H1 (cell line): ENCODE measurements around the gene PPARA. TPM values are rescaled to one million over a fixed set of nuclear protein-coding genes. Genes with fewer than 3 reads are reported as not detected.

Source experiments
- CTCF ChIA-PET: fragments of 300-600 bp; sonication (Branson Sonifier 250); formaldehyde crosslinking; loops from one replicate; lab custom pipeline; 2021; ENCODE audit not compliant: partially characterized antibody; lab: Charles Lee
- POLR2A ChIA-PET: fragments of 300-600 bp; sonication (Branson Sonifier 250); formaldehyde crosslinking; loops from one replicate; lab custom pipeline; 2021; ENCODE audit warnings: inconsistent platforms; ENCODE audit not compliant: partially characterized antibody; lab: Charles Lee
- DNase-seq, 2 experiments: peaks; one replicate each; pipeline versions ENCODE4 v3.0.0 to v3.0.0-alpha.2; 2010 to 2022; ENCODE audit warnings: low spot score in 2 of 2, low read depth in 1 of 2, mixed read lengths in 1 of 2
- FAIRE-seq: peaks from 2 replicates; lab custom pipeline; 2011; peaks lifted over from hg19 to GRCh38; lab: Jason Lieb, UNC
- H2AFZ ChIP-seq: 2 replicates; pipeline ENCODE4 v1.8.1; 2012; ENCODE audit warnings: low read length, inconsistent platforms
- H2AK5ac ChIP-seq: 2 replicates; pipeline ENCODE4 v1.6.1; 2013; ENCODE audit warnings: low read depth, low read length
- H2BK120ac ChIP-seq: replicated peaks from 2 replicates; pipeline ENCODE3; 2013; ENCODE audit warnings: low read depth, low read length, inconsistent platforms
- H2BK12ac ChIP-seq: 2 replicates; pipeline ENCODE4 v1.6.1; 2013; ENCODE audit warnings: low read depth, low read length
- H2BK15ac ChIP-seq: 2 replicates; pipeline ENCODE4 v1.6.1; 2013; ENCODE audit warnings: low read length
- H2BK20ac ChIP-seq: 2 replicates; pipeline ENCODE4 v1.6.1; 2013; ENCODE audit warnings: low read length
- H2BK5ac ChIP-seq: 2 replicates; pipeline ENCODE4 v1.6.1; 2013; ENCODE audit warnings: low read depth, low read length
- H3K14ac ChIP-seq: 2 replicates; pipeline ENCODE4 v1.6.1; 2013; ENCODE audit warnings: inconsistent platforms; ENCODE audit not compliant: insufficient read length
- H3K18ac ChIP-seq: 2 replicates; pipeline ENCODE4 v1.6.1; 2013; ENCODE audit warnings: low read length; ENCODE audit errors: extremely low read depth
- H3K23ac ChIP-seq: 2 replicates; pipeline ENCODE4 v1.6.1; 2013; ENCODE audit warnings: inconsistent platforms; ENCODE audit not compliant: insufficient read length
- H3K23me2 ChIP-seq: 2 replicates; pipeline ENCODE4 v1.6.1; 2013; ENCODE audit warnings: low read depth, low read length
- H3K27ac ChIP-seq: 2 replicates; pipeline ENCODE4 v1.6.1; 2011; ENCODE audit warnings: low read depth, low read length, inconsistent platforms
- H3K27me3 ChIP-seq, 4 experiments: replicated peaks in 1 of 4; 1 replicate in 1 of 4; 2 replicates in 3 of 4; pipeline versions ENCODE4 v1.6.1 to v1.8.1; 2011 to 2013; ENCODE audit warnings: low read length in 3 of 4, mild to moderate bottlenecking in 3 of 4, inconsistent platforms in 2 of 4, mixed read lengths in 2 of 4, moderate library complexity in 1 of 4; ENCODE audit not compliant: control insufficient read depth in 3 of 4, insufficient read depth in 3 of 4; ENCODE audit errors: extremely low read depth in 1 of 4
- H3K36me3 ChIP-seq, 4 experiments: 2 replicates each; pipeline versions ENCODE4 v1.6.1 to v1.8.1; 2011 to 2013; ENCODE audit warnings: mild to moderate bottlenecking in 4 of 4, low read length in 3 of 4, moderate library complexity in 2 of 4, control low read depth in 1 of 4, inconsistent platforms in 1 of 4; ENCODE audit not compliant: insufficient read depth in 4 of 4, control insufficient read depth in 2 of 4
- H3K4ac ChIP-seq: replicated peaks from 2 replicates; pipeline ENCODE3; 2013; ENCODE audit warnings: low read length, low read depth, mixed read lengths, inconsistent platforms; ENCODE audit not compliant: insufficient read length
- H3K4me1 ChIP-seq, 4 experiments: replicated peaks in 1 of 4; 1 replicate in 1 of 4; 2 replicates in 3 of 4; pipeline versions ENCODE4 v1.6.1 to v1.8.1; 2011 to 2013; ENCODE audit warnings: low read length in 3 of 4, inconsistent platforms in 2 of 4, mixed read lengths in 1 of 4; ENCODE audit not compliant: insufficient read depth in 4 of 4, control insufficient read depth in 3 of 4
- H3K4me2 ChIP-seq, 2 experiments: 2 replicates each; pipeline versions ENCODE4 v1.6.1 to v1.8.1; 2011 to 2013; ENCODE audit warnings: low read depth in 2 of 2, low read length in 2 of 2, control low read depth in 1 of 2, inconsistent platforms in 1 of 2, mild to moderate bottlenecking in 1 of 2; ENCODE audit not compliant: insufficient read depth in 1 of 2
- H3K4me3 ChIP-seq, 4 experiments: fragments of 200-600, 300-600 bp in 1 of 4; sonication (generic), shearing (Covaris generic), sonication (Bioruptor Twin) in 1 of 4; 2 replicates each; pipeline versions ENCODE4 v1.5.1 to v1.8.1; 2011 to 2016; ENCODE audit warnings: low read length in 4 of 4, low read depth in 3 of 4, control low read depth in 2 of 4, inconsistent platforms in 2 of 4, mild to moderate bottlenecking in 2 of 4, mixed read lengths in 1 of 4, moderate library complexity in 1 of 4; ENCODE audit not compliant: insufficient read depth in 2 of 4; ENCODE audit errors: extremely low read depth in 1 of 4
- H3K56ac ChIP-seq: replicated peaks from 2 replicates; pipeline ENCODE3; 2013; ENCODE audit warnings: low read depth, mild to moderate bottlenecking, mixed read lengths, low read length, inconsistent platforms; ENCODE audit not compliant: insufficient read length
- H3K79me1 ChIP-seq: 2 replicates; pipeline ENCODE4 v1.6.1; 2013; ENCODE audit warnings: low read depth, low read length, control low read depth
- H3K79me2 ChIP-seq, 2 experiments: 2 replicates each; pipeline versions ENCODE4 v1.6.1 to v1.8.1; 2012 to 2013; ENCODE audit warnings: low read length in 2 of 2, mild to moderate bottlenecking in 2 of 2, inconsistent platforms in 1 of 2; ENCODE audit not compliant: insufficient read depth in 2 of 2, control insufficient read depth in 1 of 2
- H3K9ac ChIP-seq, 4 experiments: replicated peaks in 1 of 4; 1 replicate in 1 of 4; 2 replicates in 3 of 4; pipeline versions ENCODE4 v1.6.1 to v1.8.1; 2011 to 2013; ENCODE audit warnings: low read depth in 3 of 4, low read length in 3 of 4, control low read depth in 2 of 4, mild to moderate bottlenecking in 2 of 4, moderate library complexity in 2 of 4, inconsistent platforms in 1 of 4; ENCODE audit errors: extremely low read depth in 1 of 4
- H3K9me3 ChIP-seq, 2 experiments: 2 replicates each; pipeline versions ENCODE4 v1.6.1 to v1.8.1; 2012 to 2013; ENCODE audit warnings: mild to moderate bottlenecking in 2 of 2, moderate library complexity in 2 of 2, control low read depth in 1 of 2, inconsistent platforms in 1 of 2, low read depth in 1 of 2, low read length in 1 of 2, mixed read lengths in 1 of 2; ENCODE audit not compliant: insufficient read depth in 2 of 2
- H4K20me1 ChIP-seq, 2 experiments: replicated peaks in 1 of 2; 2 replicates each; pipeline versions ENCODE3 to v1.8.1; 2011 to 2013; ENCODE audit warnings: inconsistent platforms in 2 of 2, low read length in 2 of 2, mild to moderate bottlenecking in 1 of 2; ENCODE audit not compliant: insufficient read depth in 2 of 2, control insufficient read depth in 1 of 2
- H4K5ac ChIP-seq: 2 replicates; pipeline ENCODE4 v1.6.1; 2013; ENCODE audit warnings: low read length, low read depth, mixed read lengths, inconsistent platforms; ENCODE audit not compliant: insufficient read length
- H4K8ac ChIP-seq: 2 replicates; pipeline ENCODE4 v1.8.0; 2013; ENCODE audit warnings: mild to moderate bottlenecking, moderate library complexity, low read length, inconsistent platforms; ENCODE audit not compliant: insufficient read depth; ENCODE audit errors: extremely low read depth
- H4K91ac ChIP-seq: replicated peaks from 2 replicates; pipeline ENCODE3; 2013; ENCODE audit warnings: low read length, mixed read lengths, inconsistent platforms; ENCODE audit not compliant: insufficient read length
- EZH2 ChIP-seq: fragments of 200-600 bp; sonication (generic); IDR thresholded peaks from 2 replicates; pipeline ENCODE4 v1.7.1; 2012; ENCODE audit warnings: low read depth, mild to moderate bottlenecking, moderate library complexity, low read length, inconsistent platforms; ENCODE audit not compliant: severe bottlenecking
- FOSL1 ChIP-seq: IDR thresholded peaks from 2 replicates; pipeline ENCODE4 v1.6.1; 2011; ENCODE audit warnings: mild to moderate bottlenecking, low read depth, low read length, moderate library complexity; ENCODE audit not compliant: insufficient read depth
- HDAC6 ChIP-seq: IDR thresholded peaks from one replicate; pipeline ENCODE4 v1.7.1; 2012; ENCODE audit warnings: low read depth, mild to moderate bottlenecking, inconsistent platforms, low read length, moderate library complexity
- NANOG ChIP-seq: IDR thresholded peaks from 2 replicates; pipeline ENCODE4 v1.6.1; 2011; ENCODE audit warnings: low read length, low read depth, mild to moderate bottlenecking, inconsistent platforms; ENCODE audit not compliant: insufficient read depth, poor library complexity, severe bottlenecking
- SIN3A ChIP-seq, 2 experiments: IDR thresholded peaks in 1 of 2; conservative IDR thresholded peaks in 1 of 2; 2 replicates each; pipeline ENCODE4 v1.6.1; 2011 to 2012; ENCODE audit warnings: low read length in 2 of 2, improper control_type of control experiment in 1 of 2, low read depth in 1 of 2, mild to moderate bottlenecking in 1 of 2
- SUZ12 ChIP-seq: fragments of 200-600 bp; sonication (generic); IDR thresholded peaks from 2 replicates; pipeline ENCODE4 v1.6.1; 2012; ENCODE audit warnings: mild to moderate bottlenecking, inconsistent platforms, low read length, moderate library complexity, mixed read lengths
- WGBS, 2 experiments: shearing (Covaris generic) in 1 of 2; methylation state at CpG; one replicate each; pipeline versions ENCODE4 v1.1.6 to v1.1.7; 2013 to 2015; ENCODE audit warnings: low lambda C conversion rate in 2 of 2, mixed read lengths in 2 of 2, inconsistent platforms in 1 of 2, low coverage in 1 of 2, missing lambda C conversion rate in 1 of 2; ENCODE audit not compliant: insufficient replicate concordance in 2 of 2, insufficient coverage in 1 of 2, insufficient read length in 1 of 2; ENCODE audit errors: extremely low coverage in 1 of 2, missing lambda C conversion rate in 1 of 2; 5-methylcytosine and 5-hydroxymethylcytosine counted together
- polyA plus RNA-seq, 7 experiments: library from polyadenylated mRNA; depleted of rRNA in 3 of 7; stranded (reverse) in 5 of 7; unstranded in 2 of 7; fragments of >200 nt in 5 of 7; fragments of 200-250 nt in 2 of 7; gene quantifications; 1 replicate in 5 of 7; 2 replicates in 1 of 7; 4 replicates in 1 of 7; pipeline versions ENCODE4 v1.2.1 to v1.2.3, GENCODE V29; 2011 to 2013; ENCODE audit warnings: missing spikeins in 2 of 7, mixed read lengths in 2 of 7
- total RNA-seq: library from RNA; stranded (reverse); fragmentation: NEBNext Ultra II Directional; extraction: Animal tissue kit (Norgen Biotek cat#: 25700); gene quantifications from 2 replicates; pipeline ENCODE4 v1.2.1, GENCODE V29; 2021

PPARA gene
- total and polyA plus RNA-seq, 2 of the 8 experiments (the other 6 are each of a cell fraction or from before 2014, with no cell fraction given), result 3.1 to 8.2 TPM

DNA sequence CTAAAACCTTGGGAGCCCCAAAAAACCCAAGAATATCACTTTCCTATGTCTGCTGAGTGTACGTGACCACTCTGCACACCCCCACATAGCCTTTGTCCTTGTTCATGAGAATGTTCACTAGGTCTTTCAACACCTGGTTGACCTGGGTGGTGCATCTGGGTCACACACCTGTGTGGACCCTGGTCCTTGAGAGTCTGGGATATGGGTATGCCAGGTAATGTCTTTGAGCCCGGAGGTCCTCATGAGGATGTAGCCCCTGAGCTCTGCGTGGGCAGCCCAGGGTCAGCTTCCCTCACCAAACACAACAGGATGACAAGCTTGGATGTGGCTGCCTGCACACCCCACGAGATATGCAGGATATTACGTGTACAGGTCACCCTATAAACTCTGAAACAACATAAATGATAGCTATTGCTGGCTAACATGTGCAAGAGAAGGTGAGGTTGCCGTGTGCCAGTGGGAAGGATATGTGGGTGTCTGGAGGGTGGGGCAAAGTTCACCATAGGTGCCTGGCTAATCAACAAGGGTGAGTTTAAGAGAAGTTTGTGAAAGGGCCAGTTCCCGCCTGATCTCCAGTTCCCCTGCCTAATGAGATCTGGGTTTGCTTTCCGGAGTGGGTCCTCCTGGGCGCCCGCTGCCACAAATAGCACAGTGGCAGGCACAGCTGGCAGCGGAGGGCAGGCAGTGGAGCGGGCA is 1.4 kb upstream of the PPARA start:
- Histone ChIP-seq H4K5ac (peak overlapping the region; percentile 29), H3K18ac (peak overlapping the region; percentile 79), H3K23me2 (peaks cover 15% of the 10 kb centered on the region; the same call in 1 of the 2 replicates)
- peak; percentile 46 for TF ChIP-seq EZH2
- no peak for TF ChIP-seq HDAC6
- TF ChIP-seq SIN3A (conservative IDR thresholded peaks at IDR 0.05 in 1 of 2, IDR thresholded peaks at IDR 0.05 in 1 of 2; ENCODE audit: low read depth in 1 of 2, low read length in 2 of 2), result no peak
- peak; percentile 58 for TF ChIP-seq SUZ12
- TF ChIP-seq FOSL1, result no peak
- TF ChIP-seq NANOG, result no peak
- TF ChIP-seq, all 59 proteins: peak for 2
- Histone ChIP-seq H3K56ac (no peak overlapping the region), H3K4me1 (peaks cover 0 to 8% (median 2%) of the 10 kb centered on the region in 4 experiments; a peak in 2 of 7 replicates), H3K9me3 (no peaks in the 10 kb centered on the region), H2BK15ac (peak overlapping the region; percentile 61; the same call in 1 of the 2 replicates), H2BK12ac (0 out of 2 replicates have a peak overlapping the region, but pooled peaks have one; percentile 0), H3K79me2 (no peaks in the 10 kb centered on the region), H2AFZ (no peak overlapping the region; the same call in 1 of the 2 replicates), H3K27me3 (peaks cover 6 to 42% (median 35%) of the 10 kb centered on the region in 4 experiments), H2AK5ac (no peak overlapping the region), H2BK5ac (peak overlapping the region; percentile 60; the same call in 1 of the 2 replicates), H4K8ac (peak overlapping the region; percentile 87), H4K20me1 (peaks cover 0 to 4% of the 10 kb centered on the region in 2 experiments), H3K23ac (no peak overlapping the region), H3K27ac (no peak overlapping the region), H4K91ac (no peak overlapping the region), H2BK20ac (no peak overlapping the region), H3K4me3 (peak overlapping the region; percentile 49 to 93 (median 76)), H3K9ac (peak overlapping the region in 3 of 4 experiments; percentile 22 to 45 (median 42); a peak in 4 of 7 replicates), H2BK120ac (no peak overlapping the region), H3K14ac (no peak overlapping the region), H3K4me2 (peak overlapping the region; percentile 79 to 90), H3K79me1 (no peaks in the 10 kb centered on the region), H3K4ac (peak overlapping the region; percentile 66), H3K36me3 (no peaks in the 10 kb centered on the region)
- ChIA-PET CTCF (interaction anchor here (1.6 kb wide), 1 partner anchor 20 kb away, joined by 3 read pairs; no protein-coding TSS in a partner anchor), POLR2A (interaction anchor here (1.1 to 1.3 kb wide), 3 partner anchors 14 to 89 kb away, joined by 3 read pairs; no protein-coding TSS in a partner anchor)
- whole genome bisulfite sequencing, 2 experiments, result 50% methylated on average over 12 of the region's 12 CpGs; no CpG with 5 or more reads in 1 of the 2 experiments
- FAIRE-seq (no peak), DNase-seq (no peak)
